ENCODE measurements around the gene PEAK1.
A peak's percentile ranks its signal among the peaks of the same experiment; 100 is the strongest.

PEAK1 gene

GRCh38 chr15:77239882-77240608, 179.9 kb downstream of the PEAK1 start:
- DNase-seq (ENCODE audit: low read depth), result peak; percentile 13
- H3K4me3 ChIP-seq (ENCODE audit: control insufficient read depth, low read depth, low read length), result no peak overlapping the region
- TF ChIP-seq CTCF (IDR thresholded peaks at IDR 0.05; ENCODE audit: control insufficient read depth, insufficient read depth, low read depth, low read length, missing control alignments), result no peak

GRCh38 chr15:77235566-77235965, 184.3 kb downstream of the PEAK1 start:
- TF ChIP-seq CTCF (IDR thresholded peaks at IDR 0.05; ENCODE audit: control insufficient read depth, insufficient read depth, low read depth, low read length, missing control alignments), result no peak
- no peak overlapping the region for H3K4me3 ChIP-seq (ENCODE audit: control insufficient read depth, low read depth, low read length)
- DNase-seq (ENCODE audit: low read depth), result no peak

- no peak overlapping the region for H3K4me3 ChIP-seq (ENCODE audit: control insufficient read depth, low read depth, low read length)
- TF ChIP-seq CTCF (IDR thresholded peaks at IDR 0.05; ENCODE audit: control insufficient read depth, insufficient read depth, low read depth, low read length, missing control alignments), result no peak
- DNase-seq (ENCODE audit: low read depth), result no peak
Measured at GRCh38 chr15:77228828-77229227, 191.1 kb downstream of the PEAK1 start.

- DNase-seq (ENCODE audit: low read depth), result no peak
- no peak overlapping the region for H3K4me3 ChIP-seq (ENCODE audit: control insufficient read depth, low read depth, low read length)
- TF ChIP-seq CTCF (IDR thresholded peaks at IDR 0.05; ENCODE audit: control insufficient read depth, insufficient read depth, low read depth, low read length, missing control alignments), result no peak
Measured at GRCh38 chr15:77226652-77227051, 193.3 kb downstream of the PEAK1 start.

GRCh38 chr15:77225646-77226045, 194.3 kb downstream of the PEAK1 start:
- TF ChIP-seq CTCF (IDR thresholded peaks at IDR 0.05; ENCODE audit: control insufficient read depth, insufficient read depth, low read depth, low read length, missing control alignments), result no peak
- DNase-seq (ENCODE audit: low read depth), result no peak
- H3K4me3 ChIP-seq (ENCODE audit: control insufficient read depth, low read depth, low read length), result no peak overlapping the region

GRCh38 chr15:77225088-77225487, 194.8 kb downstream of the PEAK1 start:
- TF ChIP-seq CTCF (IDR thresholded peaks at IDR 0.05; ENCODE audit: control insufficient read depth, insufficient read depth, low read depth, low read length, missing control alignments), result no peak
- no peak overlapping the region for H3K4me3 ChIP-seq (ENCODE audit: control insufficient read depth, low read depth, low read length)
- no peak for DNase-seq (ENCODE audit: low read depth)

Data from AG09309 (cell line).